HT1080 (cell line): ENCODE data around the gene SIGLEC8. TPM values are rescaled to one million over a fixed set of nuclear protein-coding genes. Genes with fewer than 3 reads are reported as not detected.
"Not testable (repeated sequence)": the region's sequence is repeated elsewhere in the genome, so short reads cannot be mapped to it uniquely, and the experiment has no call there.

Experiments
- DNase-seq: peaks from one replicate; pipeline ENCODE4 v3.0.0-alpha.2; 2015; ENCODE audit warnings: low read depth
- total RNA-seq: library from RNA; depleted of rRNA; stranded (reverse); fragments of >200 nt; shearing (Covaris generic); gene quantifications from 2 replicates; pipeline ENCODE4 v1.2.3, GENCODE V29; 2014

The SIGLEC8 gene
- total RNA-seq, 1 experiment from 2014 or later = not detected

GRCh38 chr19:51448011-51448410 lies 10.2 kb downstream of the SIGLEC8 start:
- DNase-seq = no peak

- not testable (repeated sequence) for DNase-seq
These were observed 10.7 kb downstream of the SIGLEC8 start for GRCh38 chr19:51447510-51447909.

- DNase-seq = peak; percentile 17
These were observed 16.6 kb downstream of the SIGLEC8 start for GRCh38 chr19:51441410-51442390.

GRCh38 chr19:51440846-51441409 lies 17.3 kb downstream of the SIGLEC8 start:
- DNase-seq = no peak

GRCh38 chr19:51440052-51440451 lies 18.2 kb downstream of the SIGLEC8 start:
- DNase-seq = no peak

DNA sequence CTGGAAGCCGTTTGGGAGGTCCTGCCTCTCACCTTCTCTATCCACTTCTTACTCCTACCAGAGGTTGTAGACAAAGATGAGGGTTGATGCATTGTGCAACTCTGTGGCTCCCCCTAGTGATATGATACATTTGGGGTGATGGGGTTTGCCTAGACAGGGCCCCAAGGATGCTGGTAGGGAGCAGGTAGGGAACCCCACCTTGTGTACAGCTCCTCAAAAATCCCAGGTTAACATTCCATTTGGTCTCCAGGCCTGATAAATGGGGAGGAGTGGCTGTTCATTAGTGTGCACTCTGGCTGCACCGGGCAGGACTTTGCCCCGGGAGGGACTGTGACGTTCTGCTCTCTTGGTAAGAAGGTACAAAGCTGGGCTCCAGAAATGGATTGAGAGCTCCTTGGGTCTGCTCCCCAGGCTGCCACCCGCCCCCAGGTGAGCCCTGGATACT lies 19.2 kb downstream of the SIGLEC8 start:
- no peak for DNase-seq

DNA sequence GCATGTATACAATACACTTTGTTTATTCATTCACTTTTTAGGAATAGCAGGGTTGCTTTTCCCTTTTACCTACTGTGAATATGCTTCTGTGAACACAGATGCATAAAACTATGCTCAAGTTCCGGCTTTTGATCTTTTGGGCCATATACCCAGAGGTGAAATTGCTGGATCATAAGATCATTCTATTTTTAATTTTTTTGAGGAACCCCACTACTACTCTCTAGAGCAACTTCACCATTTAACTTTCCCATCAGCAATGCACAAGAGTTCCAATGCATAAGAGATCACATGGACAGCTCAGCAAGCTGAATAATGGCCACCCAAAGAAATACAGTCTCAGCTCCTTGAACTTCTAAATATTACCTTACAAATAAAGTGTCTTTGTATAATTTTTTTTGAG lies 23.8 kb downstream of the SIGLEC8 start:
- no peak for DNase-seq

GRCh38 chr19:51433043-51433442 lies 25.2 kb downstream of the SIGLEC8 start:
- no peak for DNase-seq

DNA sequence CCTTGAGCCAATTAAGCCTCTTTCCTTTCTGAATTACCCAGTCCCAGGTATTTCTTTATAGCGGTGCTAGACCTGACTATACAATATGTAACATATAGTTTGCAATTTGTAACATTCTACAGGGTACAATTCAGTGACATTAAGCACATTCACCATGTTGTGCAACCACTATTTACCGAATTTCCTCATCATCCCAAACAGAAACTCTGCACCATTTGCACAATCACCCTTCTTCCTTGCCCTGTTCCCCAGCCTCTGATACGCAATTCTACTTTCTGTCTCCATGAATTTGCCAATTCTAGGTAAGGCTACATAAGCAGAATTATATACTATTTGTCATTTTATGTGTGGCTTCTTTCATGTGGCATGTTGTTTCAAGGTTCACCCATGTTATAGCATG lies 27.1 kb downstream of the SIGLEC8 start:
- DNase-seq = no peak

DNA sequence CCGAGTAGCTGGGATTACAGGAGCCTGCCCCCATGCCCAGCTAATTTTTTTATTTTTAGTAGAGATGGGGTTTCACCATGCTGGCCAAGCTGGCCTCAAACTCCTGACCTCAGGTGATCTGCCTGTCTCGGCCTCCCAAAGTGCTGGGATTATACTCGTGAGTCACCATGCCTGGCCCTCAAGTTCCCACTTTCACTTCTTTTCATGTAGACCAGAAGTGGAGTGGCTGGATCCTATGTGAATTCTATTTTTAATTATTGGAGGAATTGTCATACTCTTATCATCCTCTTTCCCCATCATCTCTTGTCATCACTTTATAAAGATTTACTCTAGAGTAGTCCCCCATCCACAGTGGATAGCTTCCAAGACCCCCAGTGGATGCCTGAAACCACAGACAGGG lies 28.0 kb downstream of the SIGLEC8 start:
- no peak for DNase-seq

DNA sequence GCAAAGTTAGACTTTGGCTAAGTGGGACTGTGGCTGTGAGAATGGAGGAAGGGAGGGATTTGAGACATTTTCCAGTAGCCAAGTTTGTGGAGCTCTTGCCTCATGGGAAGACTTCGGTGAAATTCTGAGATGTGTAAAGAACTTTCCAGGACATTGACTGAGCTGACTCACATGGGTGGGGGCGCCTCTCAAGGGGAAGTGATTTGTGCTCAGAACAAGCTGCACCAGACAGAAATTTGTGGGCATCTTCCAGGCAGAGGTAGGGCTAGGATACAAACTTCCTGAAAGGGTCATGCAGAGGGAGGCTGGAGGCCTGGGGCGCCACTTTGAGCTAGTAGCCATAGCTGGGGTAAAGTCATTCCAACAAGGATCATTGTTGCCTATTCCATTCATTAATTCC lies 31.1 kb downstream of the SIGLEC8 start:
- DNase-seq = no peak

DNA sequence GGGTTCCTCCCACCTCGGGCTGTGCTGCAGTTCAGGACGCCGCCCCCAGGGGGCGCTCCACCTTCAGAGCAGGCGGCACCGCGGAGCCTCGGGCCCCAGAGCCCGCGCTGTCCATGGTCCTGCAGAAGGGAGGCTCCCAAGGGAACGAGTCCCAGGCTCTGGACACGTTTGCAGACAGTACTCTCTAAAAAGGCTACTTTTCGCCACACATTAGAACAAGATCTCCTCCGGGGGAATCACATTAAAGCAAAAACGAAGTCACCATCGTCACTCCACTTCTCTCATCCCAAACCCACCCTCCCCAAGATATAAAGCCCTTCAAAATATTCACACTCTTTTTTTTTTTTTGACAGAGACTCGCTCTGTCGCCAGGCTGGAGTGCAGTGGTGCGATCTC lies 36.2 kb downstream of the SIGLEC8 start:
- DNase-seq = peak; percentile 61

DNA sequence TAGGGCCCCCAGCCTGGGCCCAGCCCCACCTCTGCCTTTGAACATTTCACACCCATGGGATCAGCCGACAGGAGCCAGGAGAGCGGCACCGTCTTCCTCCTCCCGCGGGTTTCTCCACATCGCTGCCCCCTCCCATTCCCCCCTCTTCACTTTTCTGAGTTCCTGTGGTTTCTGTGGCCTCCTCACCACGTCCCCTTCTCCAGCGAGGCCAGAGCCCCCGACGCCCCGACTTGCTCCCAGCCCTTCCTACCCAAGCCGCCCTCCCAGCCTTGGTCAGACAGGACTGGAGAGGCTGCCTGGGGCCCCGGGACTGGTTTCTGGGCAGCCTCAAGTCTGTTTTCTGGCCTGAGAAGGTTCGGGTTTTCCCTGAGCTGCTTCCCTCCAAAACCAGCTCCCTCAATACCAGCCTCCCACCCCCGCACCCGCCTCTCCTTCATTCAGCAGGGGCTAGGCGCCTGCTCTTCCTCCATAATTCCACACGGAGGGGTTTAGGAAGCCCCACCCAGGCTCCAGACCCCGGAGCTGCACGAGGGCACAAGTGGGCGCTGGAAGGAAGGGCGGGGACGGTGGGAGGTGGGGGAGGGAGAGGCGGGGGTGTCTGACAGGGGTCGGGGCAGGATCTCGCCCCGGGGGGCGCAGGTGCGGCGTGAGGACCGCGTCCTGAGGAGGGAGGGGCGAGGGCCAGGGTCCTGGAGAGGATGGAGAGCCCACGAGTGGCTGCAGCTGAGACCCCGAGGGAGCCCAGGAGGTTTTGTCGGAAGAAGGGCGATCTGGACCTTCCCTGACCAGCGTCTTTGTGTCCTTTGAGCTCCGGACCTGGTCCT lies 36.8 kb downstream of the SIGLEC8 start:
- DNase-seq = no peak

DNA sequence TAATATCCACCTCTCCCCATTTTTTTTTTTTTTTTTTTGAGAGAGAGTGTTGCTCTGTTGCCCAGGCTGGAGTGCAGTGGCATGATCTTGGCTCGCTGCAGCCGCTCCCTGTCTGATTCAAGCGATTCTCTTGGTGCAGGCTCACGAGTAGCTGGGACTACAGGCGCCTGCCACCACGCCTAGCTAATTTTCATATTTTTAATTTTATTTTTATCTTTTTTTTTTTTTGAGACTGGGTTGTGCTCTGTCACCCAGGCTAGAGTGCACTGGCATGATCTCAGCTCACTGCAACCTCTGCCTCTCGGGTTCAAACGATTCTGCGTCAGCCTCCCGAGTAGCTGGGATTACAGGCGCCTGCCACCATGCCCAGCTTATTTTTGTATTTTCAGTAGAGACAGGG lies 37.7 kb downstream of the SIGLEC8 start:
- DNase-seq = not testable (repeated sequence)

DNA sequence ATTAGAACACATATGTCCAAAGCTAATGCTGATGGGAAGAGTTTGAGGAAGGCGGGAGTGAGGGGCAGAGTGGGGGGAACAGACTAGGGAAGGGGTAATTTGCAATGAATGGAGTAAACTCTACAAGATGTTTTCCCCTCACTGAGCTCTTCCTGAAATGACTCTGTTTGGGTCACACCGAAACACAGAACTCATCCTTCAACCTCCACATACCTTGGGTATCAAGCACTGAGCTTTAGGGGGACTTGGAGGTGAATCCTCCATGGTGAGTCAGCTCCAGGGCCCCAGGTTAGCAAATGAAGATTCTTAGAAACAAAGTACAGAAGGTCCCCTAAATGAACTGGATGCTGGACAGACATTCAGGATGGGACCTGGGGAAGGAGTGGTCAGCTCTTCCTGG lies 39.5 kb downstream of the SIGLEC8 start:
- DNase-seq = no peak

DNA sequence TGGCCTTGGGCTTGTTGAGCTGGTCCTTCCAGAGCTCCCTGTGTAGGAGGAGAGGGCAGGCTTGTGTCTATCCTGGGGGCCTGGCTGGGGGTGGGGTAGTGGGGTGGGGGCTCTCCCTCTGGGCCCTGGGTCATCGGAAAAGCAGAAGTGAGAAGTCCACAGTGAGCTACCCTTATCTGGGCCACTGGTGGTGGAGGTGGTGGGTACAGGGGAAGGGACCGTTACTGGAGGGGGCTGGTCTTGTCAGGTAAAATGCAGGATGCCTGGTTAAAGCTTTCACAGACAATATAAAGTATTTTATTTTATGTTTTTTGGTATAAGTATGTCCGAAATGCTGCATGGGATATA lies 40.5 kb downstream of the SIGLEC8 start:
- no peak for DNase-seq

DNA sequence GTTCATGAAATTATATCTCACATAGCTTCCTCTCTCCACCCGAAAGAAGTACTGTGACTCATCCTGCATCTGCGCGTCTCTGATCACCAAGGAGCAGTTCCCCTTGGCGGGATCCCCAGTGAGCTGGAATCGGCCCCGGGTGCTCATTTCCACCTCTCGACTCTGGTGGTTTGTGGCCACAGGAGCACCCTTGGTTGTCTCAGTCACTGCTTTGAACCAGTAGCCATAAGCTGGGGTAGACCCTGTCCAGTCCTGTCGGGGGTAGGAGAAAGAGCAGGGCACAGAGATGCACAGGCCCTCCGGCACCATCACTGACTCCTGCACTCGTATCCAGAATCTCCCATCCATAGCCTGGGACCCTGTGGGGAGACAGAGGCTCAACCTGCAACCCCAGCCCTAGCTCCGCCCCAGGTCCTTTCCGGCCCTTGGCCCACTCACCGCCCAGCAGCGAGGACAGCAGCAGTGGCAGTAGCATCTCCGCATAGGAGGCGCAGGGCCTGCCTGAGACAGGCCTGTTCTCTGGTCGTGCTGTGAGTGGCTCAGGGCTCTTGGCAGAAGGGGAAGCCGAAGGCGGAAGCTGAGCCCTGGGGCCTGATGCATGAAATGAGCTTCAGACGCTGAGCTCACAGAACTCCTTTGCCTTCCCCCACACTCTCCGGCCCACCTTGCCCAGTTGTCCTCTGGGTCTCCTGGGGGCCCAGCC lies 41.0 kb downstream of the SIGLEC8 start, which contains the start of gene SIGLEC10:
SIGLEC10 (minus strand) TSS at position 536 of the 703 bp plus-strand sequence; CDS start at position 475, 61 bp downstream.
- peak; percentile 11 for DNase-seq

DNA sequence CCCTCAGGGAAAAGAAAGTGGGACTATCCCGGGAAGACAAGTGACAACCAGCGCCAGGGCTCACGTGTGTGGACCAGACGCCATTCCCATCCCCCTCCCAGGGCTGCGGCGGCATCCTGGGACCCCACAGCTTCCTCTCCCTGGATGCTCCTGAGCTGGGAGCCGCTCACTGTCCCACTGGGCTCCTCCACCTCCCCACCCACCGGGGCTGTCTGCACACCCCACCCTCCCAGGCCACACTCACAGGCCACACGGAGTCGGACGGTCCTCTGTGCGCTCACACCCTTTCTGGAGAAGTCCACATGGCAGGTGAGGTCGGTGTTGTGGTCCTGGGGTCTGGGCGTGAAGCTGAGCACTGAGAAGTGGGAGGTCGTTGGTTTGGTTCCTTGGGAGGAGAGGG lies 41.8 kb downstream of the SIGLEC8 start:
- not testable (repeated sequence) for DNase-seq

DNA sequence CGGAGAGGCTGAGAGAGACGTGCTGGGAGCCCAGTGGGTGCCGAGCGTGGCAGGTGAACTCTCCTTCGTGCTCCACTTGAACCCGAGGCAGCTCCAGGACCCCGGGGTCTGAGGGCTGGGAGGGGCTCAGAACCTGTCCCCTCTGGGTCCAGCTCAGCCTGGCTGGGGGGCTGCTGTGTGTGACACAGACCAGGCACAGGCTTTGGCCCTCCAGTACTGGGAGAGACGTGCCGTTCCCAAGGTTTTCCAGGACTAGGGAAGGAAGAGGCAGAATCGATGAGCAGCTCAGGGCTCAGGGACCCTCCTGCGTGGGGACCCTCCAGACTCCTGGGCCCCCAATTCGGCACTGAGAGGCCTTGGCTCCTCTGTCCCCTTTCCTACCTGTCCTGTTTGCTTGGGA lies 43.1 kb downstream of the SIGLEC8 start:
- no peak for DNase-seq

GRCh38 chr19:51410950-51411748 lies 47.1 kb downstream of the SIGLEC8 start:
- no peak for DNase-seq
